Keratinocyte (primary cell): ENCODE data around the gene ISM1.

Experiments
- EZH2 ChIP-seq: IDR thresholded peaks from one replicate; pipeline ENCODE4 v1.6.1; 2012; ENCODE audit warnings: inconsistent platforms, mild to moderate bottlenecking, low read length, moderate library complexity
- TF ChIP-seq, protein P1 (sequence below), 3 experiments: IDR thresholded peaks in 1 of 3; conservative IDR thresholded peaks in 1 of 3; optimal IDR thresholded peaks in 1 of 3; 2 replicates in 2 of 3; 3 replicates in 1 of 3; pipeline versions ENCODE3 to v1.5.1; 2011; ENCODE audit warnings: low read length in 3 of 3, mild to moderate bottlenecking in 3 of 3, moderate library complexity in 2 of 3, control low read depth in 1 of 3, inconsistent platforms in 1 of 3; ENCODE audit not compliant: insufficient read depth in 2 of 3; ENCODE audit errors: extremely low read depth in 1 of 3

GRCh38 chr20:13255356-13255755 lies 34.3 kb downstream of the ISM1 start:
- TF ChIP-seq, protein P1, sequence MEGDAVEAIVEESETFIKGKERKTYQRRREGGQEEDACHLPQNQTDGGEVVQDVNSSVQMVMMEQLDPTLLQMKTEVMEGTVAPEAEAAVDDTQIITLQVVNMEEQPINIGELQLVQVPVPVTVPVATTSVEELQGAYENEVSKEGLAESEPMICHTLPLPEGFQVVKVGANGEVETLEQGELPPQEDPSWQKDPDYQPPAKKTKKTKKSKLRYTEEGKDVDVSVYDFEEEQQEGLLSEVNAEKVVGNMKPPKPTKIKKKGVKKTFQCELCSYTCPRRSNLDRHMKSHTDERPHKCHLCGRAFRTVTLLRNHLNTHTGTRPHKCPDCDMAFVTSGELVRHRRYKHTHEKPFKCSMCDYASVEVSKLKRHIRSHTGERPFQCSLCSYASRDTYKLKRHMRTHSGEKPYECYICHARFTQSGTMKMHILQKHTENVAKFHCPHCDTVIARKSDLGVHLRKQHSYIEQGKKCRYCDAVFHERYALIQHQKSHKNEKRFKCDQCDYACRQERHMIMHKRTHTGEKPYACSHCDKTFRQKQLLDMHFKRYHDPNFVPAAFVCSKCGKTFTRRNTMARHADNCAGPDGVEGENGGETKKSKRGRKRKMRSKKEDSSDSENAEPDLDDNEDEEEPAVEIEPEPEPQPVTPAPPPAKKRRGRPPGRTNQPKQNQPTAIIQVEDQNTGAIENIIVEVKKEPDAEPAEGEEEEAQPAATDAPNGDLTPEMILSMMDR (optimal IDR thresholded peaks at IDR 0.05 in 1 of 3, IDR thresholded peaks at IDR 0.05 in 1 of 3, conservative IDR thresholded peaks at IDR 0.05 in 1 of 3; ENCODE audit: extremely low read depth in 1 of 3, insufficient read depth in 2 of 3, low read length in 3 of 3) = no peak
- no peak for TF ChIP-seq EZH2
